SU-DHL-6 (cell line): Measurements from ENCODE around the gene NPEPL1.
A peak's percentile ranks its signal among the peaks of the same experiment; 100 is the strongest.

Experiments
- H2AFZ ChIP-seq: fragments of 200-600 bp; sonication (generic); 2 replicates; pipeline ENCODE4 v1.6.1; 2014; ENCODE audit warnings: low read depth, mild to moderate bottlenecking, moderate library complexity, mixed read lengths, antibody characterized with exemption, low read length; ENCODE audit not compliant: severe bottlenecking
- H3F3A ChIP-seq: fragments of 200-600 bp; shearing (Covaris generic); 2 replicates; pipeline ENCODE4 v1.6.0; 2016; ENCODE audit warnings: antibody characterized with exemption, mild to moderate bottlenecking; ENCODE audit not compliant: insufficient read depth
- H3K27ac ChIP-seq: fragments of 200-600 bp; sonication (generic); 2 replicates; pipeline ENCODE4 v1.5.1; 2016; ENCODE audit warnings: low read depth, mild to moderate bottlenecking, low read length, moderate library complexity, mixed read lengths
- H3K27me3 ChIP-seq: fragments of 200-600 bp; sonication (generic), shearing (Covaris generic); 2 replicates; pipeline ENCODE4 v1.6.0; 2014; ENCODE audit warnings: mild to moderate bottlenecking, low read length
- H3K36me3 ChIP-seq: fragments of 200-600 bp; sonication (generic); 2 replicates; pipeline ENCODE4 v1.6.1; 2014; ENCODE audit warnings: mild to moderate bottlenecking, low read length, mixed read lengths
- H3K4me2 ChIP-seq: fragments of 300-600, 200-600 bp; shearing (Covaris generic), sonication (generic); 2 replicates; pipeline ENCODE4 v1.6.0; 2014; ENCODE audit warnings: low read length, low read depth, mild to moderate bottlenecking; ENCODE audit not compliant: poor library complexity, severe bottlenecking
- H3K4me3 ChIP-seq: fragments of 200-600 bp; sonication (generic); 2 replicates; pipeline ENCODE4 v1.5.1; 2014; ENCODE audit warnings: antibody characterized with exemption, low read length, mild to moderate bottlenecking, mixed read lengths; ENCODE audit not compliant: insufficient read depth, poor library complexity, severe bottlenecking
- H3K79me2 ChIP-seq: fragments of 200-600 bp; sonication (generic); 2 replicates; pipeline ENCODE4 v1.6.1; 2014; ENCODE audit warnings: mild to moderate bottlenecking, low read length, moderate library complexity; ENCODE audit not compliant: insufficient read depth
- H3K9ac ChIP-seq: fragments of 200-600 bp; sonication (generic); 2 replicates; pipeline ENCODE4 v1.7.0; 2014; ENCODE audit warnings: mild to moderate bottlenecking, low read length
- H3K9me2 ChIP-seq: fragments of 200-600 bp; sonication (generic); replicated peaks from 2 replicates; pipeline ENCODE4 v1.6.1; 2014; ENCODE audit warnings: low read length; ENCODE audit not compliant: insufficient read depth
- H3K9me3 ChIP-seq: fragments of 200-600 bp; sonication (generic); 2 replicates; pipeline ENCODE4 v1.6.1; 2014; ENCODE audit warnings: low read length, mixed read lengths; ENCODE audit not compliant: insufficient read depth
- H4K20me1 ChIP-seq: fragments of 200-600 bp; sonication (generic); 2 replicates; pipeline ENCODE4 v1.6.1; 2014; ENCODE audit warnings: low read depth, mild to moderate bottlenecking, antibody characterized with exemption, low read length, moderate library complexity, mixed read lengths
- EZH2phosphoT487 ChIP-seq: fragments of 200-600 bp; sonication (generic), shearing (Covaris generic); conservative IDR thresholded peaks from 2 replicates; pipeline ENCODE4 v1.6.1; 2018; ENCODE audit warnings: mild to moderate bottlenecking, antibody characterized with exemption, low read length, moderate library complexity, mixed read lengths
- TF ChIP-seq, protein P1 (sequence below): fragments of 200-600 bp; sonication (generic); IDR thresholded peaks from one replicate; pipeline ENCODE4 v1.5.1; 2017; ENCODE audit warnings: antibody characterized with exemption, mild to moderate bottlenecking, low read length, moderate library complexity; ENCODE audit not compliant: insufficient read depth, poor library complexity, severe bottlenecking

Gene NPEPL1

DNA sequence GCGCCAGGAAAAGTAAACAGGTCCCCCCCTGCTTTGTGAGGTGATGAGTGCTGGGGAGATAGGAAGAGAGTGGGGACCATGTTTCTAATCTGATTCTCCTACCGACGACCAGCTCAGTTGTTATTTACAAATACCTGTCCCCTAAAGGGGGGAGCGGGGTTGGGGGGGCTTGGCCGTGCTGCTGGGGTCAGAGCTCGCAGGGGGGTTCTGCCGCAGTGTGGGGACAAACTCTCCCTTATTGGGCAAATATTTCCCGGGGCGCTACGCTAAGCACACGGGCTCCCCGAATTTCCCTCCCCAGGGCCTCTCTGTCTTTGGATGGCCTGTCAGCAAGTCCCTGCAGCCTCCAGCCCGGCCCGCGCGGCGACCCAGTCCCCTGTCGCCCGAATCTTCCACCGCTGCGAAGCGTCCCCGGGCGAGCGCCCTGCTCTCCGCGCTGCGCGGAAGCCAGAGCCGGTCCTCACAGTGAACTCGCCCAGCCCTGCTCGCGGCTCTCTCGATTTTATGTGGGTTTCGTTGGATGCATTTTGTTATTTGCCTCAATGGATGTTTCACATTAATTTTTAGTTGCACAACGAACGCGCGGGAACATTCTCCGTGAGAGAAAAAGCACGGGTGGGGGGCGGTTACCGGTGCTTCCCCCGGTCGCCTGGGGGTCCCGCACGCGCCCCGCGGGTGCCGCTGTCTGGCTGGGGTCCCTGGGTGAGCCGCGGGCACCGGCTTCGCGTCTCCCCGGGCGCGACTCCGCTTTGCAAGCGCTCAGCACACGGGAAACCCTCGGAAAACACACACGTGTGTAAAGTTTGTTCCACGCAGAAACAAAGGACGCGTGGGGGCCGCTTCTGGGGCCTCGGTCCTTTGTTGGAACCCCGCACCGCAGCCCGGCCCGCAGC lies 43.1 kb upstream of the NPEPL1 start:
- peak overlapping the region; percentile 92 for H3K4me3 ChIP-seq
- H3K79me2 ChIP-seq = peaks cover 34% of the 10 kb centered on the region

DNA sequence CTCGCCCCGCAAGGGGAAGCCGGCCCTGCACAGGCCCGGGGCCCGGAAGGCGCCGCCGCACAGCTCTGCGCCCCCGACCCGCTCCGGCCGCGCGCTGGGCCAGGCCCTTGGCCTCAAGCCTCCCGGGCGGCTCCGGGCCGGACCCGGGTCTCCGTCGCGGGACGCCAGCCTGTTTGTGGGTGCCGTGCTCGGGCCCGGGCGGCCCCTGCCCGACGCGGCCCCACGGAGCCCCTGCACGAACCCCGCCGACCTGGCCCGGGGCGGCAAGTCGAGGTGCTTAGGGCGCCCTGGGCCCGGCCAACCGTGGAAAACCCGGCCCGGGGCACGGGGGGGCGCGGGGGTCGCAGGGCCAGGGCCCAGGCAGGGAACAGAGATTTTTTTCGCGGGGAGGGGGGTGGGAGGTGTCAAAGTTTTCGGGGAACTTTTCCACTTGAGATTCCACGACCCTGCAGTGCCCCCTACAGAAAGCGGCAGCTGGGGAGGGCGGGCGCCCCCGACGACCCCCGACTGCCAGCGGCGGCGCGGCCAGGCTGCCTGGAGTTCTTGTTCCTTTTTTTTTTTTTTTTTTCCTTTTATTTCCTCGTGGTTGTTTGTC lies 42.3 kb upstream of the NPEPL1 start:
- peak overlapping the region; percentile 97 for H2AFZ ChIP-seq
- H3F3A ChIP-seq = peaks cover 15% of the 10 kb centered on the region; the same call in 1 of the 2 replicates
- H3K9ac ChIP-seq = peak overlapping the region; percentile 97
- H4K20me1 ChIP-seq = no peaks in the 10 kb centered on the region
- H3K9me2 ChIP-seq = no peaks in the 10 kb centered on the region
- no peaks in the 10 kb centered on the region for H3K27me3 ChIP-seq
- H3K27ac ChIP-seq = no peak overlapping the region
- TF ChIP-seq, protein P1, sequence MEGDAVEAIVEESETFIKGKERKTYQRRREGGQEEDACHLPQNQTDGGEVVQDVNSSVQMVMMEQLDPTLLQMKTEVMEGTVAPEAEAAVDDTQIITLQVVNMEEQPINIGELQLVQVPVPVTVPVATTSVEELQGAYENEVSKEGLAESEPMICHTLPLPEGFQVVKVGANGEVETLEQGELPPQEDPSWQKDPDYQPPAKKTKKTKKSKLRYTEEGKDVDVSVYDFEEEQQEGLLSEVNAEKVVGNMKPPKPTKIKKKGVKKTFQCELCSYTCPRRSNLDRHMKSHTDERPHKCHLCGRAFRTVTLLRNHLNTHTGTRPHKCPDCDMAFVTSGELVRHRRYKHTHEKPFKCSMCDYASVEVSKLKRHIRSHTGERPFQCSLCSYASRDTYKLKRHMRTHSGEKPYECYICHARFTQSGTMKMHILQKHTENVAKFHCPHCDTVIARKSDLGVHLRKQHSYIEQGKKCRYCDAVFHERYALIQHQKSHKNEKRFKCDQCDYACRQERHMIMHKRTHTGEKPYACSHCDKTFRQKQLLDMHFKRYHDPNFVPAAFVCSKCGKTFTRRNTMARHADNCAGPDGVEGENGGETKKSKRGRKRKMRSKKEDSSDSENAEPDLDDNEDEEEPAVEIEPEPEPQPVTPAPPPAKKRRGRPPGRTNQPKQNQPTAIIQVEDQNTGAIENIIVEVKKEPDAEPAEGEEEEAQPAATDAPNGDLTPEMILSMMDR = no peak
- no peak for TF ChIP-seq EZH2phosphoT487
- H3K79me2 ChIP-seq = peaks cover 41% of the 10 kb centered on the region
- H3K4me3 ChIP-seq = peak overlapping the region; percentile 92
- peaks cover 3% of the 10 kb centered on the region; the same call in 1 of the 2 replicates for H3K36me3 ChIP-seq
- no peaks in the 10 kb centered on the region for H3K9me3 ChIP-seq
- peak overlapping the region; percentile 82 for H3K4me2 ChIP-seq

More for the DNA sequence above, 43.1 kb upstream of the NPEPL1 start:
- Histone ChIP-seq H3K9ac (peak overlapping the region; percentile 97), H3K27ac (no peak overlapping the region), H4K20me1 (no peaks in the 10 kb centered on the region), H3K4me2 (peak overlapping the region; percentile 82), H3K36me3 (no peaks in the 10 kb centered on the region), H3K27me3 (no peaks in the 10 kb centered on the region), H2AFZ (peak overlapping the region; percentile 97), H3F3A (peaks cover 15% of the 10 kb centered on the region; the same call in 1 of the 2 replicates), H3K9me3 (no peaks in the 10 kb centered on the region), H3K9me2 (no peaks in the 10 kb centered on the region)
- no peak for TF ChIP-seq EZH2phosphoT487
- TF ChIP-seq, protein P1 = no peak

DNA sequence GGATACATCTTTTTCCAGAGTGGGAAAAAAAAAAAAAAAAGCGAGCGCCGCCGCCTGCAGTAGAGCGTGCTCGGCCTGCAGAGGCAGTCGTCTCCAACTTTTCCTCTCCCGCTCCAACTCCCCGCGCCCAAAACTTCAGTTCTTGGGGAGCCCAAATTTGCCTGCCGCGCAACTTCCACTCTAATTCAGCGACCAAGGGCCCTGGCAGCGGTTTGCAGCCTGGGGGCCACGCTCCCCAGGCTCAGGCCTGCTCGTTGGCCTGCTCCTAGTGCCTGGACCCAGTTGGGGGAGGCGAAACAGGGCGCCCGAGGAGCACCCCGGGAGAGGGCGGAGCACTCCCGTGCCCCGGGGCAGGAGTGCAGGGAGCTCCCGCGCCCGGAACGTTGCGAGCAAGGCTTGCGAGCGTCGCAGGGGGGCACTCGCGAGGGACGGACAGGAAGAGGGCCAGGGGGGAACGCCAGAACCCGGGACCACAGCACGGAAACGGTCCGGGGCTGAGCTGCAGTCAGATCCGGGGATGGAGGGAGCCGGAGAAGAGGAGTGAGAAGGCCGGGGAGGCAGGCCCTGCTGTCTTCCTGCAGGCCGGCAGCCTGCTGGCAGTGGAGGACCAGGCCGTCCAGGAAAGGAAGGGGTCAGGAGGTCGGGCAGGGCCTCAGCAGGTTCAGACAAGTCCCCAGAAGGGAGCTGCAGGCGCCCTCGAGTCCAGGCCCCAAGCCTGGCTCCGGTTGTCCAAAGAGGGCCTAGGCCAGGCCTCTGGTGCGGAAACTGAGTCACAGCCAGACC lies 41.6 kb upstream of the NPEPL1 start, which contains the start of gene STX16:
TSS of gene STX16 (plus strand) at position 508 of the 783 bp plus-strand sequence. CDS start 724 bp downstream, outside the sequence.
- H3K9me2 ChIP-seq = no peaks in the 10 kb centered on the region
- peak within 1 kb of the TSS; percentile 92 for H3K4me3 ChIP-seq
- peaks cover 3% of the 10 kb centered on the region; the same call in 1 of the 2 replicates for H3K36me3 ChIP-seq
- H3F3A ChIP-seq = peaks cover 15% of the 10 kb centered on the region; the same call in 1 of the 2 replicates
- peak within 1 kb of the TSS; percentile 82 for H3K4me2 ChIP-seq
- H3K9ac ChIP-seq = peak within 1 kb of the TSS; percentile 97
- H2AFZ ChIP-seq = peak within 1 kb of the TSS; percentile 97
- peak within 1 kb of the TSS; percentile 72 for H3K27ac ChIP-seq
- H4K20me1 ChIP-seq = no peaks in the 10 kb centered on the region
- H3K9me3 ChIP-seq = no peaks in the 10 kb centered on the region
- no peaks in the 10 kb centered on the region for H3K27me3 ChIP-seq
- no peak for TF ChIP-seq EZH2phosphoT487
- TF ChIP-seq, protein P1 = no peak
- H3K79me2 ChIP-seq = peaks cover 48% of the 10 kb centered on the region
